Measurements from ENCODE around the gene LRIG3. TPM values are rescaled to one million over a fixed set of nuclear protein-coding genes. Genes with fewer than 3 reads are reported as not detected.

Gene LRIG3
- total and polyA plus RNA-seq, 2 of the 4 experiments (the other 2 are of a cell fraction): 26.4 to 71.2 TPM

- POLR2A ChIA-PET (ENCODE audit: unreplicated experiment): no interaction called here
- no peak overlapping the region for H2AK9ac ChIP-seq (replicated peaks; ENCODE audit: low read depth, low read length, poor library complexity)
- no peak overlapping the region for H3K4me3 ChIP-seq (ENCODE audit: insufficient read depth, low read depth, low read length)
- in situ Hi-C loops (cut with MboI; ENCODE audit: low sequenced_read_pairs): no loop called here
- no peak overlapping the region for H3K4ac ChIP-seq (ENCODE audit: low read depth, low read length)
- no peak overlapping the region for H3K14ac ChIP-seq (replicated peaks; ENCODE audit: low read depth, low read length)
- no peak overlapping the region for H2AK5ac ChIP-seq (ENCODE audit: low read depth, low read length)
- no peak overlapping the region for H3K18ac ChIP-seq (ENCODE audit: low read depth, low read length)
- no peaks in the 10 kb centered on the region for H3K79me1 ChIP-seq (ENCODE audit: low read depth in 1 of 2, low read length in 2 of 2)
- H2BK120ac ChIP-seq (ENCODE audit: low read depth, low read length): no peak overlapping the region
- DNase-seq (no peak), ATAC-seq (ENCODE audit: low read depth) (no peak)
- no peak overlapping the region for H4K8ac ChIP-seq (ENCODE audit: low read depth in 2 of 2, low read length in 2 of 2)
- no peak overlapping the region for H2BK5ac ChIP-seq (ENCODE audit: low read depth, low read length, poor library complexity, severe bottlenecking)
- CTCF ChIA-PET: no interaction called here
- no peak overlapping the region for H3K56ac ChIP-seq (ENCODE audit: extremely low read depth, insufficient read depth, low read length)
- no peaks in the 10 kb centered on the region for H3K9me1 ChIP-seq (ENCODE audit: insufficient read depth, low read length)
- H2BK20ac ChIP-seq (ENCODE audit: low read depth, low read length): no peak overlapping the region
- TF ChIP-seq MXI1 (IDR thresholded peaks at IDR 0.05; ENCODE audit: borderline replicate concordance, low read depth, low read length): no peak
- no peak for TF ChIP-seq USF2 (IDR thresholded peaks at IDR 0.05; ENCODE audit: low read depth, low read length)
- TF ChIP-seq MAFK (IDR thresholded peaks at IDR 0.05; ENCODE audit: low read depth, low read length): no peak
- no peak for TF ChIP-seq BHLHE40 (IDR thresholded peaks at IDR 0.05; ENCODE audit: low read depth, low read length)
- TF ChIP-seq CEBPB (IDR thresholded peaks at IDR 0.05; ENCODE audit: low read depth, low read length): no peak
- TF ChIP-seq, protein P1, sequence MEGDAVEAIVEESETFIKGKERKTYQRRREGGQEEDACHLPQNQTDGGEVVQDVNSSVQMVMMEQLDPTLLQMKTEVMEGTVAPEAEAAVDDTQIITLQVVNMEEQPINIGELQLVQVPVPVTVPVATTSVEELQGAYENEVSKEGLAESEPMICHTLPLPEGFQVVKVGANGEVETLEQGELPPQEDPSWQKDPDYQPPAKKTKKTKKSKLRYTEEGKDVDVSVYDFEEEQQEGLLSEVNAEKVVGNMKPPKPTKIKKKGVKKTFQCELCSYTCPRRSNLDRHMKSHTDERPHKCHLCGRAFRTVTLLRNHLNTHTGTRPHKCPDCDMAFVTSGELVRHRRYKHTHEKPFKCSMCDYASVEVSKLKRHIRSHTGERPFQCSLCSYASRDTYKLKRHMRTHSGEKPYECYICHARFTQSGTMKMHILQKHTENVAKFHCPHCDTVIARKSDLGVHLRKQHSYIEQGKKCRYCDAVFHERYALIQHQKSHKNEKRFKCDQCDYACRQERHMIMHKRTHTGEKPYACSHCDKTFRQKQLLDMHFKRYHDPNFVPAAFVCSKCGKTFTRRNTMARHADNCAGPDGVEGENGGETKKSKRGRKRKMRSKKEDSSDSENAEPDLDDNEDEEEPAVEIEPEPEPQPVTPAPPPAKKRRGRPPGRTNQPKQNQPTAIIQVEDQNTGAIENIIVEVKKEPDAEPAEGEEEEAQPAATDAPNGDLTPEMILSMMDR (conservative IDR thresholded peaks at IDR 0.05; ENCODE audit: low read depth, low read length): no peak
- no peak for TF ChIP-seq CHD1 (IDR thresholded peaks at IDR 0.05; ENCODE audit: low read depth, low read length)
- TF ChIP-seq RAD21 (IDR thresholded peaks at IDR 0.05; ENCODE audit: low read length): no peak
- no peak for TF ChIP-seq MAZ (IDR thresholded peaks at IDR 0.05; ENCODE audit: borderline replicate concordance, low read depth, low read length)
- H3K4me2 ChIP-seq (ENCODE audit: low read depth, low read length): no peak overlapping the region
- no peak overlapping the region for H3K27ac ChIP-seq (ENCODE audit: insufficient read depth, low read length)
- BruUV-seq (replicated peaks): no TSS peak
- no peak overlapping the region for H3K23ac ChIP-seq (ENCODE audit: low read depth, low read length)
- no peaks in the 10 kb centered on the region for H3K36me3 ChIP-seq (ENCODE audit: control insufficient read depth, insufficient read depth, low read length)
- H4K20me1 ChIP-seq (ENCODE audit: insufficient read depth, low read length): no peaks in the 10 kb centered on the region
- no peak overlapping the region for H3K9ac ChIP-seq (ENCODE audit: low read depth, low read length)
- no peak overlapping the region for H2BK15ac ChIP-seq (ENCODE audit: low read depth, low read length)
- dilution Hi-C loops (cut with HindIII; ENCODE audit: low sequenced_read_pairs, unreplicated experiment): no loop called here
- H4K91ac ChIP-seq (ENCODE audit: insufficient read depth, low read depth, low read length): no peak overlapping the region
- no peak overlapping the region for H2AFZ ChIP-seq (replicated peaks; ENCODE audit: low read length, poor library complexity)
- intact Hi-C loops (cut with micrococcal nuclease): no loop called here
- H4K5ac ChIP-seq (ENCODE audit: low read depth, low read length): no peak overlapping the region
- no peaks in the 10 kb centered on the region for H3K27me3 ChIP-seq (ENCODE audit: control insufficient read depth, insufficient read depth, low read length)
- no CpG with 5 or more reads among the region's 4 CpGs for WGBS, 2 experiments (ENCODE audit: extremely low coverage in 2 of 2, insufficient read length in 1 of 2)
- peaks cover 7% of the 10 kb centered on the region for H3K4me1 ChIP-seq (ENCODE audit: control insufficient read depth, insufficient read depth, low read length)
- no peaks in the 10 kb centered on the region for H3K9me3 ChIP-seq (ENCODE audit: control insufficient read depth, insufficient read depth, low read length)
Measured at GRCh38 chr12:58957298-58957697, 37.0 kb upstream of the LRIG3 start.
